GM21825 (cell line): ENCODE data around the gene ARL6IP4.
A peak's percentile ranks its signal among the peaks of the same experiment; 100 is the strongest.
"Not testable (repeated sequence)": the region's sequence is repeated elsewhere in the genome, so short reads cannot be mapped to it uniquely, and the experiment has no call there.

Source experiments
- ATAC-seq: cut with Tn5 transposase; IDR thresholded peaks from one replicate; pipeline ENCODE4 v1.9.1; 2021; ENCODE audit warnings: mild to moderate bottlenecking, moderate library complexity; ENCODE audit not compliant: unreplicated experiment

The ARL6IP4 gene

GRCh38 chr12:122980183-122981035 is at the start of gene ARL6IP4:
Gene ARL6IP4 (plus strand): TSS chr12:122980681. CDS start chr12:122981140, 459 bp downstream.
- ATAC-seq: peak; percentile 52

- no peak for ATAC-seq
Observed at GRCh38 chr12:122932207-122932606, 48.3 kb upstream of the ARL6IP4 start.

GRCh38 chr12:122934722-122935121 is 45.8 kb upstream of the ARL6IP4 start:
- ATAC-seq: peak; percentile 66

- no peak for ATAC-seq
Observed at GRCh38 chr12:122935318-122935717, 45.2 kb upstream of the ARL6IP4 start.

- no peak for ATAC-seq
Observed at GRCh38 chr12:122937622-122938091, 42.8 kb upstream of the ARL6IP4 start.

- ATAC-seq: no peak
Observed at GRCh38 chr12:122939125-122939524, 41.4 kb upstream of the ARL6IP4 start.

- ATAC-seq: not testable (repeated sequence)
Observed at GRCh38 chr12:122941351-122941750, 39.1 kb upstream of the ARL6IP4 start.

- ATAC-seq: no peak
Observed at GRCh38 chr12:122942637-122943036, 37.8 kb upstream of the ARL6IP4 start.

GRCh38 chr12:122943196-122943595 is 37.3 kb upstream of the ARL6IP4 start:
- ATAC-seq: no peak

GRCh38 chr12:122944605-122945592 is 35.6 kb upstream of the ARL6IP4 start:
- ATAC-seq: no peak

GRCh38 chr12:122946690-122947341 is 33.7 kb upstream of the ARL6IP4 start:
- ATAC-seq: peak; percentile 70

- peak; percentile 13 for ATAC-seq
Observed at GRCh38 chr12:122947352-122947792, 33.1 kb upstream of the ARL6IP4 start.

GRCh38 chr12:122948605-122949004 is 31.9 kb upstream of the ARL6IP4 start:
- ATAC-seq: no peak

GRCh38 chr12:122949405-122949804 is 31.1 kb upstream of the ARL6IP4 start:
- ATAC-seq: no peak

GRCh38 chr12:122949816-122950675 is 30.4 kb upstream of the ARL6IP4 start:
- ATAC-seq: no peak

- ATAC-seq: no peak
Observed at GRCh38 chr12:122951406-122951805, 29.1 kb upstream of the ARL6IP4 start.

- peak; percentile 67 for ATAC-seq
Observed at GRCh38 chr12:122951979-122952892, 28.2 kb upstream of the ARL6IP4 start.

GRCh38 chr12:122955156-122955555 is 25.3 kb upstream of the ARL6IP4 start:
- ATAC-seq: no peak

- no peak for ATAC-seq
Observed at GRCh38 chr12:122956035-122956434, 24.4 kb upstream of the ARL6IP4 start.
